ENCODE measurements around the gene ZNF184. TPM values are rescaled to one million over a fixed set of nuclear protein-coding genes. Genes with fewer than 3 reads are reported as not detected.

The ZNF184 gene
- total RNA-seq, 1 experiment from 2014 or later = 9.4 TPM

- H3K4me3 ChIP-seq (replicated peaks in 1 of 2; ENCODE audit: low read depth in 1 of 2, low read length in 2 of 2) = no peak overlapping the region
- CTCF ChIA-PET = no interaction called here
- intact Hi-C loops (cut with micrococcal nuclease) = loop anchor here (2.0 to 10.0 kb wide), 2 partner anchors 247 to 1153 kb away; no protein-coding TSS in a partner anchor
Observed at GRCh38 chr6:27477318-27478013, 4.6 kb upstream of the ZNF184 start.

More at GRCh38 chr6:27477318-27478013, 4.6 kb upstream of the ZNF184 start:
- Histone ChIP-seq H3K27me3 (ENCODE audit: insufficient read depth, low read length) (no peaks in the 10 kb centered on the region), H4K20me1 (ENCODE audit: insufficient read depth) (no peaks in the 10 kb centered on the region; the same call in 1 of the 2 replicates), H3K79me2 (ENCODE audit: insufficient read depth, low read length) (no peaks in the 10 kb centered on the region), H3K9ac (ENCODE audit: low read length) (no peak overlapping the region), H3K9me3 (ENCODE audit: control insufficient read depth in 1 of 2, insufficient read depth in 1 of 2, low read depth in 1 of 2, low read length in 2 of 2) (no peaks in the 10 kb centered on the region), H2AFZ (ENCODE audit: low read depth, low read length, poor library complexity, severe bottlenecking) (no peak overlapping the region), H3K9me2 (ENCODE audit: insufficient read depth) (no peaks in the 10 kb centered on the region), H3K27ac (ENCODE audit: low read depth, low read length) (no peak overlapping the region), H3K36me3 (ENCODE audit: control insufficient read depth in 1 of 2, insufficient read depth in 2 of 2, low read length in 2 of 2) (0 out of 4 replicates have a peak, but pooled peaks cover 0 to 4% of the 10 kb centered on the region in 2 experiments), H3K4me1 (ENCODE audit: control insufficient read depth in 1 of 2, insufficient read depth in 2 of 2, low read length in 2 of 2) (peaks cover 6 to 18% of the 10 kb centered on the region in 2 experiments; a peak in 3 of 4 replicates), H3K4me2 (ENCODE audit: low read length) (no peak overlapping the region)
- ATAC-seq (no peak), DNase-seq (ENCODE audit: low read depth, low spot score) (no peak)
- BruUV-seq (replicated peaks) = no TSS peak
- ChIA-PET POLR2A (no interaction called here), RAD21 (ENCODE audit: low non-redundant PET in 1 of 2, low total read pairs in 2 of 2, uncharacterized antibody in 2 of 2, unreplicated experiment in 2 of 2) (no interaction called here)
- TF ChIP-seq YY1 (IDR thresholded peaks at IDR 0.05; ENCODE audit: extremely low read depth, insufficient replicate concordance, low read depth, low read length) (no peak), EGR1 (IDR thresholded peaks at IDR 0.05; ENCODE audit: low read depth) (no peak), ATF3 (IDR thresholded peaks at IDR 0.05) (no peak), ELF1 (IDR thresholded peaks at IDR 0.05; ENCODE audit: borderline replicate concordance, low read depth) (no peak), SRF (IDR thresholded peaks at IDR 0.05; ENCODE audit: low read depth) (no peak), CEBPB (IDR thresholded peaks at IDR 0.05; ENCODE audit: low read depth) (no peak), EZH2 (IDR thresholded peaks at IDR 0.05) (no peak), CBX3 (IDR thresholded peaks at IDR 0.05; ENCODE audit: low read depth) (no peak), FOSL1 (IDR thresholded peaks at IDR 0.05; ENCODE audit: low read depth) (no peak), ZFX (IDR thresholded peaks at IDR 0.05) (no peak), ZNF274 (IDR thresholded peaks at IDR 0.05; ENCODE audit: low read depth, low read length) (no peak), ZBTB33 (IDR thresholded peaks at IDR 0.05; ENCODE audit: extremely low read depth, insufficient replicate concordance, low read length) (no peak), POLR2AphosphoS5 (IDR thresholded peaks at IDR 0.05; ENCODE audit: low read depth, low read length) (no peak), JUND (IDR thresholded peaks at IDR 0.05) (no peak), MAX (IDR thresholded peaks at IDR 0.05) (no peak), REST (IDR thresholded peaks at IDR 0.05; ENCODE audit: low read depth) (no peak)

Measured in HCT116 (cell line).